NCI-H2227 treated with DMSO at 0.1 percent for 48 hours (cell line): ENCODE results near the gene MAMDC4.
"Not testable (repeated sequence)": the region's sequence is repeated elsewhere in the genome, so short reads cannot be mapped to it uniquely, and the experiment has no call there.

Experiments used
- DNase-seq: peaks from one replicate; lab custom pipeline; 2025; lab: John Stamatoyannopoulos, UW

The MAMDC4 gene

GRCh38 chr9:136851941-136852663 lies at the start of gene MAMDC4:
Gene MAMDC4 (plus strand): TSS chr9:136852346. CDS start chr9:136852417, 71 bp downstream.
- no peak for DNase-seq

- DNase-seq, result not testable (repeated sequence)
Measured at GRCh38 chr9:136803009-136803550, 49.1 kb upstream of the MAMDC4 start.

DNA sequence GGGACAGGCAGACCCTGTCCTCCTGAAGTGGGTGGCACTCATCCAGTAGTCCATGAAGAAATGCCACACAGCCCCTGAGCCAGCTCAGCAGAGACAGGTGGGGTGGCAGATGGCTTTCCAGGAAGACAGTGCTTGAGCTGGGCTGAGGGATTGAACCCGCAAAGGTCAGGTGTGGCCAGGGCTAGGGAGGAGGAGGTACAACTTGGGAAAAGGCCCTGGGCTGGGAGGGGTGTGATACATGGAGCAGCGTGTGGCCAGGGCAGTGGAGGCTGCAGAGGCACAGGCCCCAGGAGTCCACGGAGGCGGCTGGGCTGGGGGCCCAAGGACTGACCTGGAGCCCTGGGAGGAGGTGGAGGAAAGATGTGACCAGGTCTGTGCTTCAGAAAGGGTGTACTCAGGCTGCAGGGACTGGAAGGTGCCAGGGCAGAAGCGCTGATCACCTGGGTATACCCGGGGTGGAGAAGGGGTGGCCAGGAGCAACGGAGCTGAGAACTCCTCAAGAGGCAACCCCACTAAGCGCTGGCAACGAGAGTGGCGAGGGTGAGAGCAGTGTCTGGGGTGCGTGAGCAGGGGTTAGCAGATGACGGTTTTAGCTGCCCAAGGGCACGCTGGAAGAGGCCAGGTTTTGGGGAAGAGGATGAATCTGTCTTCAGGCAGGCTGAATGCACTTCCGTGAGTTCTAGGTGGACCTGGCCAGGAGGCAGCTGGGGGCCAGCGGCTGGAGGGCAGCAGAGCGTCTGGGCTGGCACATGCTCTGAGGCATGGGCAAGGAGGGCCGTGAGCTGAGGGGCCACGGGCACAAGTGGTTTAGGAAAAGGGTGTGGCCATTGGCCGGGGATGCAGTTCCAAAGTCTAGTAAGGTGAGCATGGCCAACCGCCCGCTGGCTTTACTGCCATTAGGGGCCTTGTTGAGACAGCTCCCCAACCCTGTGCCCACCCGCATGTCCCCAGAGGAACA lies 48.3 kb upstream of the MAMDC4 start:
- DNase-seq, result no peak

DNA sequence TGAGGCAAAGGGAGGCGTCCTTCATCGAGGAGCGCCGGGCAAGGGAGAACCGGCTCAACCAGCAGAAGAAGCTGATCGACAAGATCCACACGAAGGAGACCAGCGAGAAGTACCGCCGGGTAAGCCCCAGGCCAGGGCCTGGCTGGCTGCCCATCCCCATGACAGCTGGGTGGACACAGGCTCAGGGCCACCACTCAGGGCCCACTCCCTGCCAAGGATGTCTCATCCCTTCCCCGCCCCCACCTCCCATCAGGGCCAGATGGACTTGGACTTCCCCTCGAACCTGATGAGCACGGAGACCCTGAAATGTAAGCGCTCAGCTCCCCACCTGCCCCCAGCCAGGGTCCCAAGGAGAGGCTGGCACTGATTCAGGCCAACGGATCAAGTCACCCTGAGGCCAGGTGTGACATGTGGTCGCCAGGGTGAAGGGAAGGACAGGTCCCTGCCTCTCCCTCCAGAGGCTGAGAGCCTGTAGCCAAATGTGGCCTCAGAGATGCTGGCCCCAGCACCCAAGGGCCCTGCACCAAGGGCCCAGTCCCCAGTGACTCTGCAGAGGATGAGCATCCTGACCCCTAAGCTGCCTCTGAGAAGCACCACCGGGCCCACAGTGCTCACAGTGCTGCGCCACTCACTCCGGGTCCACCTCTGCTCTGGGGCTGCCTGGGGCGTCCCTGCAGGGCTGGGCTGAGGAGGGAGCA lies 47.5 kb upstream of the MAMDC4 start:
- DNase-seq, result no peak

DNA sequence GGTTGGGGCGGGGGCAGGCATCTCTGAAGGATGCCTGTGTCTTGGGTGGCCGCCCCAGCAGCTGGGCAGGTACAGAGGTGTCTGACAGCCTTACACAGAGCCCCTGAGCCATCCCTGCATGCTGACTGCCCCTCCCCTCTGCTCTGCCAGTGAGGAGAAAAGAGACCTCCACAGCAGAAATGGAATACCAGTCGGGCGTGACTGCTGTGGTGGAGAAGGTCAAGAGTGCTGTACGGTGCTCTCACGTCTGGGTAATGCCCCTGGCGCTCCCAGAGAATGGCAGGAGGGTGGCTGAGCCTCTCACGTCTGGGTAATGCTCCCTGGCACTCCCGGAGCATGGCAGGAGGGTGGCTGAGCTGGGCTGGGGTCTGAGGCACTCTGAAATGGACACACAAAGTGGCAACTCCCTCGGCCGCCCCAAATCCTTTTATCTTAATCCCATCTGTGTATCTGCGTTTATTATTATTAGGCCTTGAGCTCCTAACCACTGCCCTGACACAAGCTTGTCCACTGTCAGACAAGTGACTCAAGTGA lies 46.9 kb upstream of the MAMDC4 start:
- DNase-seq, result no peak

GRCh38 chr9:136806067-136806466 lies 46.1 kb upstream of the MAMDC4 start:
- DNase-seq, result no peak

DNA sequence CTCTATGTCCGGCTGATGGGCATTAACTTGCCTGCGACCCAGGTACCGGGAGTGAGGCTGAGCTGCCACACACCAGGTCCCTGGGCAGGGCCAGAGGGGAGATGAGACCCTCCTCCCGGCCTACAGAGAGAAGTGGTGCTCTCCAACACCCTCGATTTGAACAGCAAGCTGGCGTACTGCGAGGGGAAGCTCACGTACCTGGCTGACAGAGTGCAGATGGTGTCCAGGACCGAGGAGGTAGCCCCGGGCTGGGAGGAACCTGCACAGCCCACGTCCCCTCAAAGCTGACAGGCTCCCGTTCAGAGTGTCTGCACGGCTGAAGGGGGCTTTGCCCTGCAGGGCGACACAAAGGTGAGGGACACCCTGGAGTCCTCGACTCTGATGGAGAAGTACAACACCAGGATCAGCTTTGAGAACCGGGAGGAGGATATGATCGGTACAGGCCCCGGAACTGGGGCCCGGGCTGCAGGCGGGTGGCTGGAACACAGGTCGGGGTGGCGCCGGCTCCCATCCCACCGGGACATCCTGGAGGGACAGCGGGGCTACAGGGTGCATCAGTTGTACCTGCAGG lies 45.4 kb upstream of the MAMDC4 start:
- no peak for DNase-seq

- DNase-seq, result peak; percentile 37
Measured at GRCh38 chr9:136807281-136808074, 44.7 kb upstream of the MAMDC4 start, which contains the start of gene RABL6. Gene RABL6 (plus strand): TSS chr9:136807948. CDS start chr9:136808197, 249 bp downstream.

GRCh38 chr9:136808075-136808805 lies 43.9 kb upstream of the MAMDC4 start:
- DNase-seq, result no peak

DNA sequence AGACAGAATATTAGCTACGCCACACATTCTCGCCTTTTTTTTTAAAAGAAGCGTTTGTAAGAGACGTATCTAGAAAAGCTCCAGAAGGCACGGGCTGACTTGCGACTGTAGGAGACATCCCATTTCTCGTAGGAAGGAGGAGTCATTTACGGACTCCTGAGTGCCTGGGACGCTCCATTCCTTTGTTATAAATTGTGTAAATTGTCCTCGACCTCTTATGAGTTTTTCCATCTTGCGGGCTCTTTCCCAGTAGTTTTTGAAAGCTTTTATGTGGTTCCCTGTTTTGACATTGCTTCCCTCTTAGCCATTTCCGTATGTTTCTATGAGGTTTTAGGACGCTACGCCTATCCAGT lies 43.4 kb upstream of the MAMDC4 start:
- DNase-seq, result peak; percentile 9

- DNase-seq, result no peak
Measured at GRCh38 chr9:136814725-136815421, 37.3 kb upstream of the MAMDC4 start.

DNA sequence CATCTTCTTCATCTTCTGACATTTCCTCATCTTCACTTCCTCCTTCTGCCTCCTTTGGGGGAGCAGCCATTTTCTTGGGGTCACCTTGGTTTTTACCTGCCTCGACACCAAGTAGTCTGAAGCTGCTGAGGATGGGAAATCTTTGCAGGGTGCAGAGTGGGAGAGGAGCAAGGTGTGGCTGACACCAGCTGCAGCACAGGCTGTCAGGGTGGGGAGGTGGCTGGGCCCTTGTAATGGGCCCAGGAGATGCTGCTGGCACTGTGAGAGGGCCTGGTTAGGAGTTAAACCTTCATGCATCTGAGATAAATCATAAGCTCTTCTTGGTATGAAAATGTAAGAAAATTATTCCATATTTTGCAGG lies 36.7 kb upstream of the MAMDC4 start:
- no peak for DNase-seq

DNA sequence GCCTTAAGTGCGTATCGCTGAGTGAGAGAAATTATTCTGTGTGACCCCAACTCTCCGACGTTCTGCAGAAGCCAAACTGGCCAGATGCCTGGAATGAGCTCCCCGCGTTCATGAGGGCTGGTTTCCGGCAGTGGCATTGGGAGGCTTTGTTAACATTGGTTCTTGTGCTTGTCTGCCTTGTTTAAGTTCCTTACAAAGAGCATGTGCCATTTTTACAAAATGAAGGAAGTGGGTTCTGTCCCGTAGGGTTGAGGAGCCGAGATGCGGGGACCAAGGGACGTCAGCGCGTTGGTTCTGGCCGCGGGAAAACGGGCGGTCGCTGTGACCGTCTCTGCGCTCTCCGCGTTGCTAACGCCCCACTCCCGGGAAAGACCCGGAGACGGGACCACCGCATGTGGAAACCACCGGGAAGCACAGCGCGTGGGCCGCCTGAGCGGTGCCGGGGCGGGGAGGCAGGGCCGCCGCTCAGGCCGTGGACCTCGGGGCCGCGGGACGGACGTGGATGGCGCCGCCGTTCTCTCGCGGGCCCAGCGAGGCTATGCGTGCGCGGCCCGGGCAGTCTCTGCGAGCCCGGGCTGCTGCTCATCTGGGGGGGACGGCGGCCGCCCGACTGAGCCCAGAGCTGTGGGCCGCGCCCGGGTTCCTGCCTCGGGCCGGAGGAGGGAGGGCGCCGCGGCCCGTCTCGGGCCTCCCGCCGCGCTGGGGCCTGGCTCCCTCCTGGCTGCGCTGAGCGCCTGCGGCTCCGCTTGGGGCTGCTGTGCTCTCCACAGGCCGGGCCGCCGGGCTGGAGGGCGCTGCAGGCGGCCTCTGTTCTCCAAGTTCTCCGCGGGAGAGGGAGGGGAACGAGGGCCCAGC lies 30.9 kb upstream of the MAMDC4 start:
- no peak for DNase-seq

- no peak for DNase-seq
Measured at GRCh38 chr9:136821826-136822544, 30.2 kb upstream of the MAMDC4 start.

GRCh38 chr9:136823136-136824046 lies 28.8 kb upstream of the MAMDC4 start:
- no peak for DNase-seq

GRCh38 chr9:136824496-136825225 lies 27.5 kb upstream of the MAMDC4 start:
- DNase-seq, result no peak
